ENCODE results near the gene DNAH7.

The DNAH7 gene

DNA sequence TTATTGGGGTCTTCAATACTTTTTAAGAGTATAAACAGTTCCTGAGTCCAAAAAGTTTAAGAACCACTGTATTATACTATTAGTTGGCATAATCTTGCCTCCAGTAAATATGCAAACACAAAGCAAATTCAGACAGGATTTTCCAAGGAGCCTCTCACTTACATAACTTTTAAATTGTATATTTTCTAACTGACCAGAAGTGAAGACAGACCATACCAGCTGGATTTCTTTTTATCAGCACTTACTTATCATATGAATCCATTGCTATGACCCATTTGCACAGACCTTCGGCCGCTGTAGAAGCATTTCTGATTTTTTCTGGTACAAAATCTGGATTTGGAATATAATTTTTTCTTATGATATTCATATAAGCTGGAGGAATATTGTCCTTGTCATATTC, 211.5 kb downstream of the DNAH7 start:
- no peak for DNase-seq

DNA sequence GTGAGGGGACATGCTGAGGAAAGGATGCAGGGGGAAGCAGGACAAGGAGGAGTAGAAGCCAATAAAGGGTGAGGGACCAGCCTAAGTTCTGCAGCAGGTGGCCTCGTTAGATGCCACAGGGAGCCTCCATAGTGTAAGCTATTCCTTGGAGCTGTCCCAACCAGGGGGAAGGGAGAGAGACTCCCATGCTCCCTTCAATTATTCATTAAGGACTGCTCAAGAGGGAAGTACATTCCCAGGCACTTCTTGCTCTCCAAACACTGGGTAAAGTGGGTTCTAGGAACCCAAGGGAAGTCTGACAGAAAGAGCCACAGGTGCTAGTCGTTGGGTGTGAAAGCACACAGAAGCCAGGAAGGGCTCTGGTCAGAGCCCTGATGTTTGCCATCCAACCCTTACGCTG, 217.9 kb downstream of the DNAH7 start:
- DNase-seq: no peak

DNA sequence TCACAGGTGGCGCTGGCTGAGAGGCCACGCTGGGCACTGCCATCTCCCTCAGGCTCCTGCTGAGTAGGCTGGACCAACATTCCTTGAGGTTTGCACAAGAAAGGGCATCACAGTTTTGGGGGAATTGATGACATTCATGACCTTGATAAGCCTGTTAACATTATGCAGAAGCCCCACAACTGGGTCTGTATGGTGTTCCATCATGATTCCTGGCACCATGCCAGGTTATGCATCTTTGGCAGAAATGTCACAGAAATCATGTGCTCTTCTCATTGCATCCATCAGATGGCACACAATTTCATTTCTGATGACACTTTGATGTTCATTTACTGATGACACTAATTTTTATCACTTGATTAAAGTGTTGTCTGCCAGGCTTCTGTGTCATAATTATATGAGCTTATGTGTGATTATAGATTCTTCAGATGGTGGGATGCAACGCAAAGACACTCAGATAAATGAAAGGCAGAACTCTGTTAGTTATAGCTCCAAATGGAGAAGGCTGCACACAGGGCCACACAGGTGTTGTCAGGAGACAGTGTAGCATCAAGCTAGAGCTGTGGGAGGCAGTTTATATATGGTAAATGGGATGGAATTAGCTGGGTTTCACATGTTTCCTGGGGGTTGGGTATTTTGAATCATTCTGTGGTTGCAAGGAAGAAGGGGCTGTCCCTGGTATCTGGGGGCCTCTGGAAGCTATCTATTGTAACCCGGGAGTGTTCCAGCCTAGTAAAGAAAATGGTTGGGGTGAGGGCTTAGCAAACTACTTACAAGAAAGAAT, 220.3 kb downstream of the DNAH7 start:
- DNase-seq: no peak

DNA sequence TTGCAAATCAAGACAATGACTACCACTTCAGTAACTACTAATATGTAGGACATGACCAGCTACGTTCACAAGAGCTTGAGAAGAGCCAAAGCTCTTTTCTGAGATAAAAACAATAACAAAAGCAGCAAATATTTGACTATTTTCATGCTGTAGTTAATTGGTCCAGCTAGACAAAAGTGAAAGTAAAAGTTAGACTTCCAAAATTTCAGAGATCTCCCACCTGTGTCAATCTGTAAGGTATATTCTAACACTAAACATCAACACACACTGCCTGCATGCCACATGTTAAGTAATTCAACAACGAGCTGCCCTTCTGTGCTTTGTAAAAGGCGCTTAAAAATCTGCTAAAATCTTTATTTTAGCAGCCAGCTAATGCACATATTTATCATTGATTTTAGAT, 225.7 kb downstream of the DNAH7 start:
- DNase-seq: no peak

DNA sequence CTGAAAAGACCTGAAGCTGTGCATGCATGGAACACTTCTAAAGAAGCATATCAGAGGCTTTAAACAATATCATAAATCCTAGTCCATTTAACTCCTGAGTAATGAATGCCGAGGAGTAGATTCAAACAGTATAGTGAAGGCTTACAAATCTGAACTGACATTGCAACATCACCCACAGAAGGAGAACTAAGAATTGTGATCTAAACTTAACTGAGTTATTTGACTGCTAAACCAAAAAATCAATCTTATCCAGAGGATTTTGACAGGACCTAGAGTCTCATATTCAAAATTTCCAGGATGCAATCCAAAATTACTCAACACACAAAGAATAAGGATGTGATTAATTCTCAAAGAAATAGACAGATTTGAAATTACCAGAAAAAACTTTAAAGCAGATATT, 230.6 kb downstream of the DNAH7 start:
- no peak for DNase-seq

DNA sequence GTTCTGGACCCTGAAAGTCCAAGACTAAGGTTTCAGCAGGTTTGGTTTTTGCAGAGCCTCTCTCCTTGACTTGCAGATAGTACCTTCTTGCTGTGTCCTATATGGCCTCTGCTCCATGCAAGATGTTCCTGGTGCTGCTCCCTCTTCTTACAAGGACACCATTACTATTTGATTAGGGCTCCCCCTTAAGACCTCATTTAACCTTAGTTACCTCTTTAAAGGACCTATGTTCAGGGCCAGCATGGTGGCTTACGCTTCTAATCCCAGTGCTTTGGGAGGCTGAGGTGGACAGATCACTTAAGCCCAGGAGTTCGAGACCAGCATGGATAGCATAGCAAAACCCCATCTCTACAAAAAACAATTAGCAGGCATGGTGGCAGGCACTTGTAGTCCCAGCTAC, 232.6 kb downstream of the DNAH7 start:
- DNase-seq: no peak

DNA sequence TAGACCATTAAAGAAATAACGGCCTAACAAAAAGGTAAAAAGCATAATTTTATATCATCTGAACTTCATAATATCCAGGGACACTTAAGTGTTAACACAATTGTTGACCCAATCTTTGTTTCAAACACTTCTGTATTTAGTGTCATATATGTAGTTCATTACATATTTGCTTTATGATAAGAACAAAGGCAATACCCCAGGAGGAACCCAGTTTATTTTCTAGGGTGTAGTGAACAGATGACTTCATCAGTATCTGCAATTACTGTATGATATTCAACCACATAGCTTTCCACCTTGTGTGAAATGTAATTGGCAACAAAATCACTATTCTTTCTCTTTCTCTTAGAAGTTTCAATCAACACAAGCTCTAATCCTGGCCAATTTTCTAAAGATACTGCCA, 233.8 kb downstream of the DNAH7 start:
- no peak for DNase-seq

DNA sequence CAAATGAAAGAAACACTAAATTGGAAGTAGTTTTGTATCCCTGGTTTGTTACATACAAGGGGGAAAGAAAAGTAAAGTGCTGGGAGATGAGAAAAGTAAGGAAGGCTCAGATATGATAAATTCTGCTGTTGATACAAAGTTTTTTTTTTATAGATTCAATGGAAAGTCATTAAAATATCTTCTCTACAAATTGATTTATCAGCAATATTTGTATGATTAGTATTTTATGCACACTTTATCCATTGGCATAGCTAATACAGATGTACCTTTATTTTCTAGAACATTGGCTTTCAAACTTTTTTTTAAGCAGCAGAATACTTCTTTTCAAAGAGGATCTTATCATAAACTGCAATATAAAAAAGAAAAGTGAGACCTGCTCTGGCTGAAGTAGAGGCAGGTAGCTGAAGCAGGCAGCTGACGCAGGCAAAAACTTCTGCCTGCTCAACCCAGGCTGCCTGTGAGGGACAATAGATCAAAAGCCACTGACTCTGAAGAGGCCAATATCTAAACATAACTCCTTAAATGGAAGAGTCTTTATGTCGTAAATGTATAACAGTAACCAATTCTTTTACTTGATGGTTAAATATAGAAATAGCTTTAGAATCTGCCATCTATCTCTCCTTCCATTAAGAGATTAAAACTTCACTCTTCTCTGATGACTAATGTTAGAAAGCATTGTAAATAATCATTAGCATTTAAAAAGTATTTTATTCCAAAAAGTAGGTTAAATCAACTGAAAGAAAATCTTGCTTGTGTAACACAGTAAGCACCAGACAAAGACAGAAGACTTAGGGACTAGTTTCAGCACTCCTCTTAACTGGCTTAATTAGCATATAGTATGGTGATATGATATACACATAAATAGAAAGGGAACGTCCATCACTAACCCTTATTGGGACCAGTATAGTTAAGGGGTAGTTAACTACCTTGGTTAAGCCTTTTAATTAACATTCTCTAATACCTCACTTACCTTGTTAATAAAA, 237.4 kb downstream of the DNAH7 start:
- no peak for DNase-seq

DNA sequence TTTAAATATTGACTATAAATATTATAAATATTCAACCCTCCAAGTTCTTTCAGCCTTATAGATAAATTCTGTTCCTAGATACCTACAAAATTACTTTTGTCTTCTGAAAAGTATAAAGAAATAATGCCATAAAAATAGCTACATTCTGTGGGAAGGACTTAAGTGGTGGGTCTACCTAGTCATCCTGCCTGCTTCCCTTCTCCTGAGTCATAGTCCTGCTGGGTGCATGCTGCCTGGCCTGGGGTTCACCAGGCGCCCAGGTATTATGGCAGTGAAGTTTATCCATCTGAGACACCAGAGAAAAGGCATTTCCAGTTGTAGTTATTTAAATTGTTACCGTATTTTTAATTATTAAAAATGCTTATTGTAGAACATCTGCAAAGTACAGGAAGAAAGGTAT, 244.2 kb downstream of the DNAH7 start:
- no peak for DNase-seq

DNA sequence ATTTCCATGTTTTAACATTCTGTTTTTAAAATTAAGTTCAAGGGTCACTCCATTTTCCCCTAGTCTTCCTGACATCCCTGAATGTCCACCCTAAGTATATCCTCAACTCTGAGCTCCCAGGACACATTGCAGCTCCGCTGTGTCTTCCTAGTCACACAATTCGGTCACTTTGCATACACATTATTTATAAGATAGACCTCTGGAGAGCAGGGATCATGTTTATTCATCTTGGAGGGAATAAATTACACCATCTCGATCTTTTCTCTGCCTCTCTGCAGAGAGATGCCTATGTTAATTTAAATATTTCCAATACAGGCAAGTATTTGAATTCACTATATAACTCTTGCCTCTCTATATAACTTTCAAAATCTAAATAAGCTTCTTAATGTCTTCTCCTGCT, 245.4 kb downstream of the DNAH7 start:
- DNase-seq: no peak

DNA sequence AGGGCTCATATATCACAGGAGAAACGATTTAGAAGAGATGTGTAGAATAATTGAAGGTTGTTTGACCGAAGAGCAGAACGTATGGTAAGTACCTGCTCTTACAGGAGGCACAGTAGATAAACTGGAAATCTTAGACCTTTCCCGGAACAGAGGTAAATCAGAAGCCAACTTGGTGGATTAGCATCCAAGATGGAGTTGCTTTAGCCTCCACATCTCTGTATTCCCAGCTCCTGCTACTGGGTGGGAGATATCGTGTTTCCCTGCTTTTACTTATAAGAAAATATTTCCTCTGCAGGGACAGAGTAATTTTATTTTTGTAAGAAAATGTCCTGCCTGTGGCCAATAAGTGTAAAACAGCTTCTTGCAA, 247.1 kb downstream of the DNAH7 start:
- DNase-seq: no peak

DNA sequence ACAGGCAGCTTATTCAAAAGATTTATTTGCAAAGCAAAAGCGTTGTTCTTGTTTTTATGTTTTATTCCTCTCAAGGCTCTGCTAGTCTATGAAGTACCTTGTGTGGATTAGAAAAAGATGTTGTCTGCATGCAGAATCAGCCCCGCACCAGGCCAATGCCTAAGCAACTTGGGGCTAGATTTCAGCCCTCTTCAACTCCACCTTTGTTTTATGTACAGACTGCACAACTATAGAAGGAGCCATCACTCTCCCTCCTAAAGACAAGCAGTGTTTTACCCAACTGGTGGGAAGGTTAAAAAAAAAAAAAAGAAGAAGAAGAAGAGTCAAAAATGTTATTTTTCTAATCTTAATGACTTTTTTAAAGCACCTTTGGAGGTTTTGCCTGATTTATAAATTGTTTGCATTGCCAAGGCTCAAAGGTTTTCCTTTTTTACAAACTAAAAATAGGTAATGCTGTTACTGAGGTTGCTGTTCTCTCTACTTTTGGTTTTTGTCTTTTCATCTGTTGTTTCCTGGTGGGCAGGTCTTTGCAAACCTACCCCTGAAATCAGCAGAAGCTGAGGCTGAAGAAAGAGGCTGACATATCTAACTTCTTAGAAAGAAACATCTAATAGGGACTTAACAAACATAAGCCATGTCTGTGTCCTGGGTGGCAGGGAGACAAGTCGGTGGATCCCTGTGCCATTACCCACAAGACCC, 247.6 kb downstream of the DNAH7 start:
- no peak for DNase-seq

DNA sequence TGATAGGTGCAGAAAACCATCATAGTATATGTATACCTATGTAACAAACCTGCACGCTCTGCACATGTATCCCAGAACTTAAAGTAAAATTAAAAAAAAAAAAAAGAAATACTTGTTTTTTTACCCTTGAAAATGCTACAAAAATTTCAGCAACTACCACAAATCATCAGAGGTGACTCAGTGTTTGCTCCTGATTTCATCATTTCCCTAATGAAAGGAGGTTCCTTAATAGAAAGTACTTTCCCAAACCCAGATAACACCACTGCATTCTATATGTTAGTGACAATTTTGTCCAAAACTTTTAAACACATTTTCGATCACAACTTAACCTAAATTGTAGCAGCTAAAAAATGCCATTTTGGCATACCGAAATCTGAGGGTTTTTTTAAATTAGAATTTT, 248.3 kb downstream of the DNAH7 start:
- no peak for DNase-seq

DNA sequence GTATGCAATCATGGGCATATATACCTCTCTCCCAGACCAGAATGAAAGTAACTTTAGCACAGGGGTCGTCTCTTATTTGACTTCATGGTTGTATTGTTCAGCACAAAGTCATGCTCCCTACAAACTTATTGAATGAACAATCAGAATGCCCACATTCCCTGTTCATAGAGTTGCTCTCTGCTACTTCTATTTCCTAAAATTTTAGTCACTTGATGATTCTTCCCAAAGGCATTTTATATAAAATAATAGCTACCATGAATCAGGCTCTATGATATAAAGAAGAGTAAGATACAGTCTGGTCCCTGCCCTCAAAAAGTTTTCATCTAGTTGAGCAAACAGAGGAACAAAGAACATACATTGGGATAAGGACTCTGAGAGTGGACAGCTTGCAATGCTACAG, 249.4 kb downstream of the DNAH7 start:
- no peak for DNase-seq

DNA sequence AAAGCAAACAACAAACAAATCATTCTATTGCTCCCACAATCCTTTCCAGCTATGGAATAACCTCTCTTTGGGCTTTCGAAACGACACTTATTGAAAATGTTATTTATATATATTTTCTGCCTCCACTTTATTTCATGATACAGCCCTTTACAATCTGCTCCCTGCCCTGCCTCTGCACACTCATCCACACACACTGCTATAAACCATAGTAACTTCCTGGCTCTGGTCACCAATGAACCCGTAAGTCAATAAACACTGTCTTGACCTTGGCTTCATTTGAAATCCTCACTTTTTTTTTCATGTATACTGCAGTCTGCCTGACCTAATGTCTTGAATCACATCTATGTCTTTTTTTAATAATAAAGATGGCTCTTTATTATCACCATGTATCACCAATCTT, 250.1 kb downstream of the DNAH7 start:
- no peak for DNase-seq

DNA sequence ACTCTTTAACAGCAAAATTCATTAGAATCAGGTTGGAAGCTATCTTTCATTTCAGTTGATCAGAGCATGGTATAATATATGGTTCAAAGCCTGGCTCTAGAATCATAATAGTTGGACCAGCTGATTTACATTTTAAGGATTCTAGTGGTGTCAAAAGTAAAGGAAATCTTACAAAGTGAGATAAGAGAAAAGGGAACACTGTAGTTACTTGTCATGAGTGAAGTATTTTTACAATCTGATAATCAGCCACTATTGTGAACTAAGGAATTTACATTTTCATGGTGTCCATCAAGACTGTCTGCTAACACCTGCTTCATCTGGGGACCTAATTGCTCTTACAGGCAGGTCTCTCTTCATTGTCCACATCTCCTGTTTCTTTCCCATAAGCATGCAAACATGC, 250.5 kb downstream of the DNAH7 start:
- no peak for DNase-seq

DNA sequence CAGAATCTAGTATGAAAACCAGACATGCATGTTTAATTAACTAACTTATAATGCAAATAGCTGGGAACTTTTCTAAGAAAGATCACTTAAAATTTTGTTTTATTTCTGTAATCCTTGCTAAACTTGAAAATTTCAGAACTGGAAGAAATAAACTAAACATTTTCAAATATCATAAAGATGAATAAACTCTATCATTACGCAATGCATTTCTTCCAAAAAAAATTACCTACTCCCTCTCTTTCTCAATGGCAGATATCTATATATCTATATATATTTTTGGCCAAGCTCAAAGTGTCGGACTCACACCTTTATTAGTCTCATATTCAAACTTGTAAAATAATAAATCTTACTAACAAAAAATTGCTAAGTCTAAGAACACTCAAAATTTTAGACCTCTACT, 253.6 kb downstream of the DNAH7 start:
- DNase-seq: no peak

DNA sequence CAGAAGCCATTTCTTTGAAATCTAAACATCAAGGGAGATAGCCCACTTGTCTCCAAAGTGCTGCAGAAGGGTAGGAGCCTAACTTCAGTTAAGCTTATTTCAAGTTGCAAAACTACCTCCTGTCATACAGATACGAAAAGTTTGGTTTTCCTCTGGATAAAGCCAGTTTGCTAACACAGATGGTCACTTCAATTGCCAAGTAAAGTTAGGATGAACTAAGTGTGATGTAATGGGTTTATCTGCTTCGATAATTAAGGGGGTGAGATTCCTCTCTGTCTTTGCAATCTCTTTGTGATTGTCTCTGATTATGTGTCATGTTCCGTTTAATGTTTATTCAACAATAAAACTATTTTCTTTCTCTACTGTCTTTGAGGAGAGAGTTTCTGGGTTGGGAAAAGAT, 255.2 kb downstream of the DNAH7 start:
- DNase-seq: no peak

DNA sequence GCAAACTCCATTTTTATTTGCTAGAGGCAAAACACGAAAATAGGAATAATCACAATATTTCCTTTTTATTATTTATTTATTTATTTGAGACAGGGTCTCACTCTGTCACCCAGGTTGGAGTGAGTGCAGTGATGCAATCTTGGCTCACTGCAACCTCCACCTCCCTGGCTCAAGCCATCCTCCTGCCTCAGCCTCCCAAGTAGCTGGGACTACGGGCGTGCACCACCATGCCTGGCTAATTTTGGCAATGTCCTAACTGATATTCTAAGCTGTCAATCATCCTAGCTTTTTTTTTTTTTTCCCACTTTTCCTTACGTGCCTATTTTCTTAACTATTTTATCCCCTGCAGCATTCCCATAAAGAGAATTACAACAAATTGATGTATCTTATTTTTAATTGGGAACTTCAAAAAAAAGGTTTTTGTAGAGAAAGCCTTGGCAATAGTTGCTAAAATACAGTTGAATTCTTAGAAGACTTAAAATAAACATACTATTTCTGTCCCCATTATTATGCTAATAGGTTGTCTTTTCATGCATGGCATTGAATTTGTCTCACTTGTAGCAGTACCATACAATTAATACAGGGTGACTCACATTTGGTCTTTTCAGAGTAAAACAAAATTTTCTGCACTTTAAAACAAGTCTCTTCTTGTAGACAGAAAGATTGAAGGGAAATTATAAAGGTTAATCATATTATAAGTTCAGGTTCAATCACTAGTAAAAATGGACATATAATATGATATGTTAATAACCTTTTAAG, 258.1 kb downstream of the DNAH7 start:
- DNase-seq: no peak

DNA sequence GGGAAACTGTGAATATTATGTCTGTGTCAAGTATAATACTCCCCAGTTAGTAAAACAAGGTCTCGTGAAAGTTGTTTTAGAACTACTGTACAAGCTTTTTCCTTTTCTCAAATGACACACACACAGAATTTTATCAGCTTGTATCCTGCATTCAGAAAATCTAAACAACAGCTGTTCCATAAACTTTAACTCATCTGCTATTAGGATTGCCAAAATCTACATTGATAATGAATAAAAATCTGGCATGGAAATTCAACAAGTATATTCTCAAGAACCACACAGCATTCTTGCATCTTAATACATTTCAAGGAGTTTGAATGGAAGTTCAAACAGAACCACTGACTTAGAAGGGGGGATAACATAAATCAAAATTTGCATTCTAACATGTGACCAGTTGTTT, 260.4 kb downstream of the DNAH7 start:
- DNase-seq: no peak

DNA sequence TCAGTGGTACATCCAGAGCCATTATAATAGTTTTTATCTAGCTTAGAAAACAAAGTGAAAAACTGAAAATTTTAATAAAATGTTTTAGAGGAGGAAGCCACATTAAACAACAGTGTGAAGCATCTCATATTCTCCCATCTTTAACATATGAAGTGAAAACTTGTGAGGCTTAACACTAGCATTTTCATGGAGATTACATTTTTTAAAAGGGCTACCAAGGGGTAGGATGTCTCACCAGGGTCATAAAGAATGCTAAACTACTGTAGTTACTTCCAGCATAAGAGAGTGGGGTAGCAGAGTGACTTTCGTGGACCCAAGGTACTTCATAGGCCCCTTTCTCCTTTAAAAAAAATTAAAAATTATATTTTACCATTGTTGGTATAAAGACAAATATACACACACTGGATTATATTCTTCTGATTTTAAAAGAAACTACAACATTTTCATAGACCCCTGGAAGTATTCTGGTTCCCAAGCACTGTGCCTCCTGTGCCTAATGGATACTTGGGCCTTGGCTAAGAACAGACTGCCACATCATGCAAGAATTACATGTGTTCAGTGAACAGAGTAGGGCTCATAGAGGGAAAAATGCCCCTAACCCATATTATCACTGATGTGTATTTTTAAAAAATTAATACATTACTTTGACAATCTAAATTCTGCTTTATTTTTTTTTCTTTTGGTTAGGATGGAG, 263.2 kb downstream of the DNAH7 start:
- no peak for DNase-seq

DNA sequence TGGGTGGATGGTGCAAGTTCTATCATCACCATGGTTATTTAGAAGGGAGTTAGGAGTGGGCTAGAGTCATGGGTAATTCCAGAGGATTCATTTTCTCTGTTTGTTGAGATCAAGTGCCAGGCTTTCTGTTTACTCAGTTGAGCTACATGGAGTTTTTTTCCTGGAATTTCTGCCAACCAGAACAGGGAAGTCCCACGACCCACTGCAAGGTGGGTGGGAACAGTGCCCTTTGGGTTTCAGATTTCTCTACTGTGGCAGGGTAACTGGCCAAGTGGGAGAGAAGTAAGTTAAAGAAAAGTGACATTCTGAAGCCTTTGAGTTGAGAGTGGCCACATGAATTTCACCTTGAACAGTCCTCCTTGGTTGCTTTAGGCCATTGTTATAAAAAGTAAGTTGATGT, 272.8 kb downstream of the DNAH7 start:
- no peak for DNase-seq

Data from activated CD4-positive, alpha-beta T cell treated with anti-CD3 and anti-CD28 coated beads, Interleukin-2, amount 50 U/mL, for 48 hours (primary cell).